Neural progenitor cell (in vitro differentiated cells): ENCODE measurements around the gene CCDC8. TPM values are rescaled to one million over a fixed set of nuclear protein-coding genes. Genes with fewer than 3 reads are reported as not detected.

Experiments used
- DNase-seq: peaks from one replicate; pipeline ENCODE4 v3.0.0-alpha.2; 2016; ENCODE audit warnings: low spot score
- H2AFZ ChIP-seq: fragments of 200-600 bp; sonication (generic); replicated peaks from 2 replicates; pipeline ENCODE4 v1.6.1; 2016; ENCODE audit warnings: antibody characterized with exemption
- H3F3A ChIP-seq: fragments of 200-600 bp; sonication (generic); 2 replicates; pipeline ENCODE4 v1.6.1; 2016; ENCODE audit warnings: antibody characterized with exemption, low read depth
- H3K27ac ChIP-seq: fragments of 200-600 bp; sonication (generic); 2 replicates; pipeline ENCODE4 v1.5.1; 2016; ENCODE audit warnings: mild to moderate bottlenecking
- H3K27me3 ChIP-seq: fragments of 200-600 bp; sonication (generic); 2 replicates; pipeline ENCODE4 v1.6.1; 2016; ENCODE audit warnings: mild to moderate bottlenecking, moderate library complexity
- H3K36me3 ChIP-seq: fragments of 200-600 bp; sonication (generic); 2 replicates; pipeline ENCODE4 v1.5.1; 2016
- H3K4me1 ChIP-seq: fragments of 200-600 bp; sonication (generic); 2 replicates; pipeline ENCODE4 v1.6.1; 2016; ENCODE audit warnings: mixed run types
- H3K4me2 ChIP-seq: fragments of 200-600 bp; sonication (generic); 2 replicates; pipeline ENCODE4 v1.6.1; 2016
- H3K4me3 ChIP-seq: fragments of 200-600 bp; sonication (generic); 2 replicates; pipeline ENCODE4 v1.5.1; 2016
- H3K79me2 ChIP-seq: fragments of 200-600 bp; sonication (generic); 2 replicates; pipeline ENCODE4 v1.6.1; 2016; ENCODE audit warnings: low read depth
- H3K9ac ChIP-seq: fragments of 200-600 bp; sonication (generic); 2 replicates; pipeline ENCODE4 v1.6.1; 2016
- H3K9me3 ChIP-seq: fragments of 200-600 bp; sonication (generic); 2 replicates; pipeline ENCODE4 v1.5.1; 2016; ENCODE audit warnings: low read depth
- H4K20me1 ChIP-seq: fragments of 200-600 bp; sonication (generic); 2 replicates; pipeline ENCODE4 v1.6.1; 2016; ENCODE audit warnings: low read depth
- H3K27ac Mint-ChIP-seq: 3 replicates; pipeline ENCODE4 v1.8.0; 2021; ENCODE audit warnings: mixed read lengths
- H3K27me3 Mint-ChIP-seq: 2 replicates; pipeline ENCODE4 v1.8.0; 2022; ENCODE audit warnings: low read depth, mild to moderate bottlenecking, inconsistent platforms, moderate library complexity, mixed read lengths; ENCODE audit not compliant: insufficient read depth
- H3K36me3 Mint-ChIP-seq: 3 replicates; pipeline ENCODE4 v1.8.0; 2021; ENCODE audit warnings: mixed read lengths
- H3K4me1 Mint-ChIP-seq: 3 replicates; pipeline ENCODE4 v1.8.0; 2021; ENCODE audit warnings: mixed read lengths
- H3K4me3 Mint-ChIP-seq: 3 replicates; pipeline ENCODE4 v1.8.0; 2021; ENCODE audit warnings: mild to moderate bottlenecking, moderate library complexity, mixed read lengths
- H3K9me3 Mint-ChIP-seq: 3 replicates; pipeline ENCODE4 v1.8.0; 2020; ENCODE audit warnings: mixed read lengths
- EZH2 ChIP-seq: fragments of 200-600 bp; sonication (generic); IDR thresholded peaks from 2 replicates; pipeline ENCODE4 v1.6.1; 2017; ENCODE audit warnings: antibody characterized with exemption, mild to moderate bottlenecking, moderate library complexity
- EZH2phosphoT487 ChIP-seq: fragments of 200-600 bp; sonication (generic); IDR thresholded peaks from 2 replicates; pipeline ENCODE4 v1.6.1; 2017; ENCODE audit warnings: antibody characterized with exemption
- total RNA-seq: library from RNA; depleted of rRNA; stranded (reverse); fragments of >200 nt; gene quantifications from 2 replicates; pipeline ENCODE4 v1.2.3, GENCODE V29; 2015; ENCODE audit warnings: low replicate concordance
- TF ChIP-seq, protein P1 (sequence below): fragments of 200-600 bp; sonication (generic); IDR thresholded peaks from 2 replicates; pipeline ENCODE4 v1.5.1; 2017; ENCODE audit warnings: antibody characterized with exemption, mild to moderate bottlenecking

CCDC8 gene
- total RNA-seq, 1 donor from 2014 or later: 2.8 TPM

DNA sequence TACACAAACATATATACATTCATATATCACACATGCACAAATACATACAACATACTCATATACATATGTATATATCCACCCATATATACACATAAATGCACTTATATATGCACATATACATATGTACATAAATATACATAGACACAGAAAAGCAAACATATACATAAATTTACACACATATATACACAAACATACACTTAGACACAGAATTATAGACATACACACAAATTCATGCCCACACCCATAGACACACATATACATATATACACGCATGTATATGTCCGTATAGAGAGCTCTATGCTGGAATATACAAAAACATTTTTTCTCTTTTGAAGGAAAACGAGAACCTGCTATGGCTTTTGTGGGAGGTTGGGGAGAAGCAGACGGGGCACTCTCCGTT, 37.4 kb upstream of the CCDC8 start:
- Mint-ChIP-seq H3K4me1 (no peaks in the 10 kb centered on the region), H3K27me3 (peaks cover 4% of the 10 kb centered on the region), H3K4me3 (no peak overlapping the region), H3K36me3 (peaks cover 6% of the 10 kb centered on the region), H3K27ac (no peak overlapping the region), H3K9me3 (peaks cover 8% of the 10 kb centered on the region)
- H4K20me1 ChIP-seq: no peaks in the 10 kb centered on the region
- no peaks in the 10 kb centered on the region for H3K4me1 ChIP-seq
- H3K27me3 ChIP-seq: no peaks in the 10 kb centered on the region
- no peak overlapping the region for H2AFZ ChIP-seq
- TF ChIP-seq, protein P1, sequence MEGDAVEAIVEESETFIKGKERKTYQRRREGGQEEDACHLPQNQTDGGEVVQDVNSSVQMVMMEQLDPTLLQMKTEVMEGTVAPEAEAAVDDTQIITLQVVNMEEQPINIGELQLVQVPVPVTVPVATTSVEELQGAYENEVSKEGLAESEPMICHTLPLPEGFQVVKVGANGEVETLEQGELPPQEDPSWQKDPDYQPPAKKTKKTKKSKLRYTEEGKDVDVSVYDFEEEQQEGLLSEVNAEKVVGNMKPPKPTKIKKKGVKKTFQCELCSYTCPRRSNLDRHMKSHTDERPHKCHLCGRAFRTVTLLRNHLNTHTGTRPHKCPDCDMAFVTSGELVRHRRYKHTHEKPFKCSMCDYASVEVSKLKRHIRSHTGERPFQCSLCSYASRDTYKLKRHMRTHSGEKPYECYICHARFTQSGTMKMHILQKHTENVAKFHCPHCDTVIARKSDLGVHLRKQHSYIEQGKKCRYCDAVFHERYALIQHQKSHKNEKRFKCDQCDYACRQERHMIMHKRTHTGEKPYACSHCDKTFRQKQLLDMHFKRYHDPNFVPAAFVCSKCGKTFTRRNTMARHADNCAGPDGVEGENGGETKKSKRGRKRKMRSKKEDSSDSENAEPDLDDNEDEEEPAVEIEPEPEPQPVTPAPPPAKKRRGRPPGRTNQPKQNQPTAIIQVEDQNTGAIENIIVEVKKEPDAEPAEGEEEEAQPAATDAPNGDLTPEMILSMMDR: no peak
- no peak for TF ChIP-seq EZH2
- TF ChIP-seq EZH2phosphoT487: no peak
- no peak overlapping the region for H3K4me2 ChIP-seq
- DNase-seq: no peak
- no peaks in the 10 kb centered on the region for H3K36me3 ChIP-seq
- H3K27ac ChIP-seq: no peak overlapping the region
- H3F3A ChIP-seq: no peaks in the 10 kb centered on the region
- H3K9ac ChIP-seq: no peak overlapping the region
- H3K9me3 ChIP-seq: no peaks in the 10 kb centered on the region
- H3K79me2 ChIP-seq: no peaks in the 10 kb centered on the region
- no peak overlapping the region for H3K4me3 ChIP-seq

DNA sequence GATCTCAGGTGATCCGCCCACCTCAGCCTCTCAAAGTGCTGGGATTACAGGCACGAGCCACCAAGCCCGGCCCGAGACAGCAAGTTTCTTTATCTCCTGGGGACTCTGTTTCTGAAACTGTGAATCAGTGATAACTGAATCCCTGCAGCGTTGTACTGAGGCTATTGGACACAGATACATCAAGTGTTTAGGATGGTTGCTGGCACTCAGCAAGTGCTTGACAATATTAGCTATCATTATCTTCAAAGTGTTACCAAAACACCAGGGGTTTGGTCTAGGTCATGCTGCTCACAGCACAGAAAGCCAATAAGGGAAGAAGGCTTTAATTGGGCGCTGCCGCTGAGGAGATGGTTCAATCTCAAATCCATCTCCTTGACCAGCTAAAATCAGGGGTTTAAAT, 35.9 kb upstream of the CCDC8 start:
- Histone ChIP-seq H3K4me1 (no peaks in the 10 kb centered on the region), H3K4me3 (no peak overlapping the region), H3K27ac (no peak overlapping the region), H3K36me3 (no peaks in the 10 kb centered on the region), H3K9ac (no peak overlapping the region), H3F3A (no peaks in the 10 kb centered on the region), H2AFZ (no peak overlapping the region), H3K27me3 (no peaks in the 10 kb centered on the region), H4K20me1 (no peaks in the 10 kb centered on the region), H3K79me2 (no peaks in the 10 kb centered on the region), H3K9me3 (no peaks in the 10 kb centered on the region), H3K4me2 (no peak overlapping the region)
- no peaks in the 10 kb centered on the region for H3K4me1 Mint-ChIP-seq
- TF ChIP-seq EZH2: no peak
- no peak for TF ChIP-seq EZH2phosphoT487
- TF ChIP-seq, protein P1: no peak
- peaks cover 6% of the 10 kb centered on the region for H3K36me3 Mint-ChIP-seq
- H3K27ac Mint-ChIP-seq: no peak overlapping the region
- no peak overlapping the region for H3K4me3 Mint-ChIP-seq
- peaks cover 8% of the 10 kb centered on the region for H3K9me3 Mint-ChIP-seq
- H3K27me3 Mint-ChIP-seq: peaks cover 4% of the 10 kb centered on the region
- no peak for DNase-seq

DNA sequence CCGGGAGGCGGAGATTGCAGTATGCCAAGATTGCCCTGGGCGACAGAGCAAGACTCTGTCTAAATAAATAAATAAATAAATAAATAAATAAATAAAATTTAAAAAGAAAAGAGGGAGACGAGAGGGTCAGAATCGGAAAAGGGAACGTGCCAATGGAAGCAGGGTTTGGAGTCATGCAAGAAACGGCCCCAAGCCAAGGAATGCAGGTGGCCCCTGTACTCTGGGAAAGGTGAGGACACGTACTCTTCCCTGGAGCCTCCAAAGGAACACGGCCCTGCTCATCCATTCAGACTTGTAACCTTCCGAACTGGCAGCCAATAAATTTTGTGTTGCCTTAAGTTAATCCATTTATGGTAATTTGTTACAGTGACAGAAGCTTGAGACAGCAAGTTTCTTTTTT, 35.2 kb upstream of the CCDC8 start:
- Mint-ChIP-seq H3K36me3 (peaks cover 6% of the 10 kb centered on the region), H3K4me1 (no peaks in the 10 kb centered on the region), H3K4me3 (no peak overlapping the region), H3K9me3 (peaks cover 8% of the 10 kb centered on the region), H3K27ac (no peak overlapping the region), H3K27me3 (peaks cover 4% of the 10 kb centered on the region)
- H3K4me3 ChIP-seq: no peak overlapping the region
- H4K20me1 ChIP-seq: no peaks in the 10 kb centered on the region
- no peak for DNase-seq
- H3K27me3 ChIP-seq: no peaks in the 10 kb centered on the region
- H2AFZ ChIP-seq: no peak overlapping the region
- TF ChIP-seq EZH2phosphoT487 (no peak), EZH2 (no peak)
- TF ChIP-seq, protein P1: no peak
- H3K9ac ChIP-seq: no peak overlapping the region
- no peaks in the 10 kb centered on the region for H3K79me2 ChIP-seq
- no peaks in the 10 kb centered on the region for H3K36me3 ChIP-seq
- no peak overlapping the region for H3K27ac ChIP-seq
- no peak overlapping the region for H3K4me2 ChIP-seq
- H3F3A ChIP-seq: no peaks in the 10 kb centered on the region
- no peaks in the 10 kb centered on the region for H3K4me1 ChIP-seq
- no peaks in the 10 kb centered on the region for H3K9me3 ChIP-seq
